GM12865 (cell line): ENCODE results near the gene ZNF217.
"Not testable (repeated sequence)": the region's sequence is repeated elsewhere in the genome, so short reads cannot be mapped to it uniquely, and the experiment has no call there.

Source experiments
- DNase-seq: peaks from one replicate; pipeline ENCODE4 v3.0.0; 2010; ENCODE audit warnings: low read depth
- H3K4me3 ChIP-seq: 2 replicates; pipeline ENCODE4 v1.5.1; 2011; ENCODE audit warnings: mild to moderate bottlenecking, low read depth, low read length, control low read depth
- TF ChIP-seq, protein P1 (sequence below): IDR thresholded peaks from 2 replicates; pipeline ENCODE4 v1.5.1; 2011; ENCODE audit warnings: low read length, control low read depth, low read depth, inconsistent platforms; ENCODE audit not compliant: insufficient read depth; ENCODE audit errors: missing control alignments

Gene ZNF217

DNA sequence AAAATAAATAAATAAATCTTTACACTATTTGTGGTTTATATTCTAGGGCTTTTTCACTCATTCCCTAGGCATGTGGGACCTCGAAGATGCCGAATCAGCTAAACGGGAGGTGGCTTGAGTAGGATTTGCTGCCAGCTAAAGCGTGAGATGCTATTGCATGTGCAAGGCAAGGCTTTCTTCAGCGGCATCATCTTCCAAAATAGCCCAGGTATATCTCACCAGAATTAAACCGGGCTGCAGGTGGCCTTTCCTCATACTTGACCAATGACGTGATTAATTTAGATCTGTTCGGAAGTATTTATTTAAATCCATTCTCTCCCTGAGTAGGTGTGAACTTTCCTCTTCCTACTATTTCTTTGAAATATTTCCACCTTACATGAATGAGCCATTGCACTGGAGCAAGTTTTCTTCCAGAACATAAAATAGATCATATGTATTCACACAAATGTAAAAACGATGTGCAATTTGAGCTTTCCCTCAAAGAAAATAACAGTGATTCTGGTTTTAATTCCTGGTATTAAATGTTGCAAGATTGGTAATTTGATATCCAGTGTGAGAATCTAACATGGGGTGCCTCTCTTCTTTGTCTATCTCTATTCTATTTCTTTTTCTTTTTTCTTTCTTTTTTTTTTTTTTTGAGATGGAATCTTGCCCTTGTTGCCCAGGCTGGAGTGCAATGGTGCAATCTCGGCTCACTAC lies 24.3 kb upstream of the ZNF217 start:
- TF ChIP-seq, protein P1, sequence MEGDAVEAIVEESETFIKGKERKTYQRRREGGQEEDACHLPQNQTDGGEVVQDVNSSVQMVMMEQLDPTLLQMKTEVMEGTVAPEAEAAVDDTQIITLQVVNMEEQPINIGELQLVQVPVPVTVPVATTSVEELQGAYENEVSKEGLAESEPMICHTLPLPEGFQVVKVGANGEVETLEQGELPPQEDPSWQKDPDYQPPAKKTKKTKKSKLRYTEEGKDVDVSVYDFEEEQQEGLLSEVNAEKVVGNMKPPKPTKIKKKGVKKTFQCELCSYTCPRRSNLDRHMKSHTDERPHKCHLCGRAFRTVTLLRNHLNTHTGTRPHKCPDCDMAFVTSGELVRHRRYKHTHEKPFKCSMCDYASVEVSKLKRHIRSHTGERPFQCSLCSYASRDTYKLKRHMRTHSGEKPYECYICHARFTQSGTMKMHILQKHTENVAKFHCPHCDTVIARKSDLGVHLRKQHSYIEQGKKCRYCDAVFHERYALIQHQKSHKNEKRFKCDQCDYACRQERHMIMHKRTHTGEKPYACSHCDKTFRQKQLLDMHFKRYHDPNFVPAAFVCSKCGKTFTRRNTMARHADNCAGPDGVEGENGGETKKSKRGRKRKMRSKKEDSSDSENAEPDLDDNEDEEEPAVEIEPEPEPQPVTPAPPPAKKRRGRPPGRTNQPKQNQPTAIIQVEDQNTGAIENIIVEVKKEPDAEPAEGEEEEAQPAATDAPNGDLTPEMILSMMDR: no peak
- DNase-seq: no peak
- no peak overlapping the region for H3K4me3 ChIP-seq

DNA sequence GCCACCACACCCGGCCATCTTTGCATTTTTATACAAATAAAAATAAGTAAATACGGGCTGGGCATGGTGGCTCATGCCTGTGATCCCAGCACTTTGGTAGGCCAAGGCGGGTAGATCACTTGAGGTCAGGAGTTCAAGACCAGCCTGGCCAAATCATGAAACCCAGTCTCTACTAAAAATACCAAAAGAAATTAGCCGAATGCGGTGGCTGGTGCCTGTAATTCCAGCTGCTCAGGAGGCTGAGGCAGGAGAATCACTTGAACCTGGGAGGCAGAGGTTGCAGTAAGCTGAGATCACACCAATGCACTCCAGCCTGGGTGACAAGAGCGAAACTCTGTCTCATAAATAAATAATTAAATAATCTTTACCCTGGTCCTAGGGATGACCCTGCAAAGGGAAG lies 22.9 kb upstream of the ZNF217 start:
- H3K4me3 ChIP-seq, DNase-seq: not testable (repeated sequence)

DNA sequence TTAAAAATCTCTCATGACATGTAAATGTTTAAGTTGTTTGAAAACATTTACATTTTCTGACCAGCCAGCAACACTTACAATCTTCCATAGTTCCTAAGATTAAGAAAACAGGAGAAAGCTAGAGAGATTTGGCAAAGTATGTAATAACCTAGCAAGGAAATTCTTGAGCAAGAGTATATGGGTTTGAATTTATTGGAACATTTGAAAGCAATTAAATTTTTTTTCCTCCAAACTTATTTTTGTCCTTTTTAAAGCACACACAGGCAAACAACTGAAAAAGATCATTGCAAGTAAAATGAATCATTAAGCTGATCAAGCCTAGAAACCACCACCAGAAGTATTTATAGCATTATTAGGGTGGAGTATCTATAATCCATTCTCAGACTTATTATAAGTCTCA lies 20.1 kb upstream of the ZNF217 start:
- TF ChIP-seq, protein P1: no peak
- no peak overlapping the region for H3K4me3 ChIP-seq
- no peak for DNase-seq

DNA sequence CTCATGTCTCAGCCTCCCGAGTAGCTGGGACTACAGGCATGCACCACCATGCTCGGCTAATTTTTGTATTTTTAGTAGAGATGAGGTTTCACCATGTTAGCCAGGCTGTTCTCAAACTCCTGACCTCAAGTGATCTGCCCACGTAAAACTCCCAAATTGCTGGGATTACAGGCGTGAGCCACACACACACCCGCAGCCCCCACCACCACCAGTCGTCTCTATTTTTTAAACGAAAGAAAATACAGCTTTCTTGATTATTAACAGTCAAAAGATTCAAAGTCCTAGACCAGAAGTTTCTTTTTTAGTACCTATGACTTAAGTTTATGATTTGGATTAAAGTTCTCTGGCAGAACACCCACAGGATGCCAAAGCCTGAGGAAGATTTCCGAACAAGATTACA lies 18.6 kb upstream of the ZNF217 start:
- H3K4me3 ChIP-seq, DNase-seq: not testable (repeated sequence)

DNA sequence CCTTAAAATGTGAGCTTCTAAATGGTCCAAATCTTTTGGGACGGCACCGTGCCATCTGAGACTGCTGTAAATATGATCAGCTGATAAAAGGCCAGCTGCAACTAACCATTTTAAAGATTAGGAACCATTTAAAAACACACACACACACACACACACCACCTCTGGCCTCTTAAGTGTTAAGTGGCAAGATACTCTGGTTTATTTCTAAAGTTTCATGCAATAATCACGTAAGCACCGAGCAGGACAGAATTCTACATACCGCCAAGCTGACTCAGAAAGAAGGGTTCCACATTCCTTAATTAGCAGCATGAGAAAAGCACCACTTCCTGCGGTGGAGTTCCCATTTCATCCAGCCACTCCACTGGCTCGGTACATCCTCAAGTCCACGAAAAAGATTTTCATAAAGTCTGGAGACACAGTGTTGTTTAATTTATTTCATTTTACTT lies 17.8 kb upstream of the ZNF217 start:
- peak; percentile 85 for DNase-seq
- TF ChIP-seq, protein P1: no peak
- H3K4me3 ChIP-seq: peak overlapping the region; percentile 62

DNA sequence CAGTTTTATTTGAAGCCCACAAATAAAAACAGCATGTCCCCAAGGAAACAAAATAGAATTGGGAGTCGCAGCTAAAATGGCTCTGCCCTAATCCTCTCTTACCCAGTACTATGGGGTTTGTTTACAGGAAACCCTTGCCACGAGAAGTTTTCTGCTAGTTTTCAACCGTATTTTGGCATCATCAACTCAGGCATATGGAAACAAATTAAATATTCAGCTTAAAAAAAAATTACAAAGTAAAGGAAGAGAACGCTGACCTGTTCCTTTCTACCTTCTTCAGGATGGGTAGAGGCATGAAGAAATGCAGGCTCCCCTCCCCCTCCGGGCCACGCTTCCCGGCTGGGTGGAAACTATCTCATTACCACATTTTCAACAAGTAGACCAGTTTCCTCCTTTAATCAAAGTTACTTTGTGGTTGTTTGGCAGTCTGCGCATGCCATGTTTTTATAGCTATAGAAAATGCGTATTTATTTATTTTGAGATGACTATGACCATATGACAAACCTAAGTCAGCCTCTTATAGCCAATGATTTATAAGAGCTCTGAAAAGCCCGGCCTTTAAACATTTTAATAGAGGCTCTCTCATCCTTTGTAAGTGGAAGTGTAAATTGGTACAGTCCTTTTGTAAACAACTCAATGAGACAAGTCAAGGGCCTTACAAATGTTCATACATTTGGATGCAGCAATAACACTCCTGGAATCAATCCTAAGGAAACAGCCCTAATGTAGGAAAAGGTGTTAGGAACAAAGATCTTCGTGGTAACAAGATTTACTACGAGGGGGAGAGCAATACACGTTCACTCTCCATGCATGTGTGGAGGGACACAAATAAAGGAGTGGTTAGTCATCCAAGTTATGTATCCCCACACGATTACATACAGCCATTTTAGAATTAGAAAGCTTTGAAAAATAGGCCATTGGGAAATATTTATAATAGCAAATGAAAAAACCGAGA lies 16.1 kb upstream of the ZNF217 start:
- TF ChIP-seq, protein P1: no peak
- peak overlapping the region; percentile 62 for H3K4me3 ChIP-seq
- peak; percentile 77 for DNase-seq

DNA sequence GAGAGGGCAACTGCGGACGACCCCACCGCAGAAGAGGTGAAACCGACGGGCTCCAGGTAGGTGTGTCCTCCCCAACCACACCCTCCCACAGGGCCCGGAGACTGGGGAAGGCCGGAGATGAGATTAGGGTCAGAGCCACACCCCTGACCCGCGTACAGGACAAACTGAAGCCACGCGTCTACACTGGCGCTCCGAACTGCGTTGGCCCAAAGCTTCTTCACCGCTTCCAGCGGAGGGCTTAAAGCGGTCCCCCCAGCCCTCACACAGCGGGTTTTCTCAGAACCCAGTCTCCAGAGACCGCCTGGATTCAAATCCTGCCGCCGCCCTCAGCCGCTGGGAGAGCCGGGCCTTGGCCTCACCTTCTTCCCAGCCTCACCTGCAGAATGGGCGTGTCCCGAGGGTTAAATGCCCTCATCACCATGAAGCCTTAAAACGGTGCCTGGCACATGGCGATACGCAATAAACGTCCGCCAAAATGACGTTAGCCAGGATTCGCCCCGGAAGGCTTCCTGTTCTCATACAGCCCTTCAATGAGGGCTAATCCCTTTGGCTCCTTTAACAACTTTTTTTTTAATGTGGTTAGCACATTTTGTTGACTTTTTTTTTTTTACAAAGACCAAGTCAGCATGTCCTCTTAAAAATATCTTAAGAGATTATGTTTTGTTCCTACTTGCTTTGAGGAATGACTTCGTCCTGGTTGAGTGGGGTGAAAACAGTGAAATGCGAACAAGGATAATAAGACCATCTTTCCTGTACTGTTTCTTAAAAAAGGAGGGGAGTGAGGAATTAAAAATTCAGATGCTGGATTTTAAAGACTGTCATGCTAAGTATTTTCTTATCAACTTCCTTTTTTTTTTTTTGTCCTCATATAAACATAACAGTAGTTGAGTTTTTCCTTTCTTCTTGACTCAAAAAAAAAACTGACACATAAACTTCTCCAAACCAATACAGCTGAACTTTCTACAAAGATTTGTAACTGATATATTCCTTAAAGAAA lies 15.1 kb upstream of the ZNF217 start:
- H3K4me3 ChIP-seq: peak overlapping the region; percentile 62
- TF ChIP-seq, protein P1: no peak
- no peak for DNase-seq
